Bronchial epithelial cell (primary cell): ENCODE data around the gene TGM5. TPM values are rescaled to one million over a fixed set of nuclear protein-coding genes. Genes with fewer than 3 reads are reported as not detected.

ENCODE experiments used
- DNase-seq: peaks from one replicate; pipeline ENCODE4 v3.0.0-alpha.2; 2010; ENCODE audit warnings: low read depth
- FAIRE-seq: peaks from 2 replicates; lab custom pipeline; 2011; peaks lifted over from hg19 to GRCh38; lab: Jason Lieb, UNC
- H3K27me3 ChIP-seq: 2 replicates; pipeline ENCODE4 v1.5.1; 2011; ENCODE audit warnings: low read length; ENCODE audit not compliant: control insufficient read depth, insufficient read depth
- H3K36me3 ChIP-seq: 2 replicates; pipeline ENCODE4 v1.5.1; 2011; ENCODE audit warnings: low read length; ENCODE audit not compliant: control insufficient read depth, insufficient read depth
- H3K4me3 ChIP-seq: 2 replicates; pipeline ENCODE4 v1.5.1; 2011; ENCODE audit warnings: mild to moderate bottlenecking, low read depth, low read length, control low read depth
- CTCF ChIP-seq: IDR thresholded peaks from 2 replicates; pipeline ENCODE4 v1.5.1; 2011; ENCODE audit warnings: mild to moderate bottlenecking, moderate library complexity, low read length, control low read depth, inconsistent platforms; ENCODE audit not compliant: insufficient read depth, severe bottlenecking
- total RNA-seq: library from RNA; depleted of rRNA; stranded (reverse); fragments of >200 nt; gene quantifications from 2 replicates; pipeline ENCODE4 v1.2.1, GENCODE V29; 2014

Gene TGM5
- total RNA-seq, 1 donor from 2014 or later = under 0.01 TPM

DNA sequence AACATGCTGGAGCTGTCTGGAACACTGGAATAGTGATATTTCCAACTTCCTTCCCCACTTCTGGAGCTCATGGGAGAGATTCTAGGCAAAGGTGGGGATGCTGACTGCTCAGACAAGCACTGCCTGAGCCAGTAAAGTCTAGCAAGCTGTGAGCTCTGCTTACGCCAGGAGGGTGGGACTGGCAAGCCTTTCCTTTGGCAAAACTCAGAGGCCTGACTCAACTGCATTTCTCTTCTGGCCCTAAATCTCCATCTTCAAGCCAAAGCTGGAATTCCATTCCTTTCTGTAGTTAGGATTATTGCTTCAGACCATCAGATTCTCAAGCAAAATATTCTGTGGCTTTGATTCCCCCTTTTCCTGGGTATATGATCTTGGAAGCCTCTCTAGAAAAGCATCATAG is 25.6 kb downstream of the TGM5 start:
- H3K27me3 ChIP-seq = peaks cover 2% of the 10 kb centered on the region
- H3K4me3 ChIP-seq = no peak overlapping the region
- DNase-seq (no peak), FAIRE-seq (peak; percentile 76)
- TF ChIP-seq CTCF = no peak
- no peaks in the 10 kb centered on the region for H3K36me3 ChIP-seq

DNA sequence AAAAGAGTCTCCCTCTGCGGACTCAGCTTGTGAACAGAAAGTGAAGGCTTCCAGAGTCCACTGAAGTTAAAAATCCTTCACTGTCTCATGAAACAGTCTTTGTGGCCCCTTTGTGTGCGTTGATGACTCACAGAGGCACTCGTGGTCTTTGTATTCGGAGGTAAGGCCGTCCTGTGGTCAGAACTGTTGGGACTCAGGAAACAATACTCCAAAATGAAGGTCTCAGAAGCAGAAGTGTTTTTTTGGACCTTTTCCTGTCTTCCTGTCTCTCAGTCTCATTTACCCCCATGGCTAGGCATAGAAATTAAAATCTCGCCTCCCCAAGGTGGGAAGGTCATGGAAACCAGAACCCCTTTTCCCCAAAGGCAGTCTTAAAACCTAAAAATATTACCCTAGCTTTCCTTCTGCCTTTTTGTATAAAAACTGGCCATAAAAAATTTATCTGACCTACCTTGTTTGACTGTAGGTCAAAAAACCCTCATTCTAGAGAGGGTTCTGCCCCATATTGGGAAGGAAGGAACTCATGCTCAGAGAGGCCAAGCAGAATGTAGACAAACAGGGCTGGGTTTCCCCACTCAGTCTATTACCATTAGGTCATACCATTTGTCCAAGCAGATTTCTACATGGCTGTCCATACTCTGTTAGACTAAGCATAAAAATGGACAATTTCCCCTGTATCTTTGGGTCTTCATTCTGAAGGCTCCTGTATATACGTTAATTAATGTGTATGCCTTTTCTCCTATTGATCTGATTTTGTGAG is 26.8 kb downstream of the TGM5 start:
- no peak for TF ChIP-seq CTCF
- H3K27me3 ChIP-seq = peaks cover 2% of the 10 kb centered on the region
- H3K4me3 ChIP-seq = no peak overlapping the region
- no peaks in the 10 kb centered on the region for H3K36me3 ChIP-seq
- DNase-seq (no peak), FAIRE-seq (no peak)

GRCh38 chr15:43238671-43239131 is 28.0 kb downstream of the TGM5 start:
- Histone ChIP-seq H3K36me3 (no peaks in the 10 kb centered on the region), H3K4me3 (no peak overlapping the region), H3K27me3 (peaks cover 2% of the 10 kb centered on the region)
- DNase-seq = peak; percentile 67
- TF ChIP-seq CTCF = no peak
- FAIRE-seq = no peak

DNA sequence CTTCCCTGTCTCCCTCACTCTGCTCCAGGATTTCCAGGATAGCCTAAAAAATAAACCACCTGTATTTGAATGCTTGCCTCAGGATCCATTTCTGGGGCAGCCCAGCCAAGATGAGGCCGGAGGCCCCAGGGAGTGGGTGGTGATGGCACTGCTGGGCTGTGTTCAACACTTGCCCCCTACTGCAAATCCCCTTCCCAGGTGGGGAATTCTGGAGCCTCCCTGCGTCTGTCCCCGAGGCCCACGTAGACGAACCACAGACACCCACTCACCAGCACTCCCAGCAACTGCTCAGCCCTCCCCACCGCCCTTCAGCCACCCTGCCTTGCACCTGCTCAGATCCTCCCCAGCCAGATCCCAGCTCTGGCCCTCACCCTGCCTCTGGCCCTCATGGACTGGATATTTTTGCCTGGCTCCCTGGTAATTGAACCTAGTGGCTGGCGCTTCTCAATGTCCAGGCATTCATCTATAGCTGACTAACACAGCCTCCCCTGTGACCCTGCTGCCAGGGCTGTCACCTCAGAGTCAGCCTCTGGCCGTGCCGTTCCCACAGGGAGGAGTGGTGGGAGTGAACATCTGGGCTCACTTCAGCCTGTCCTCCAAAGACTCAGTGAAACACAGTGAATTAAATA is 28.8 kb downstream of the TGM5 start:
- DNase-seq = no peak
- no peak overlapping the region for H3K4me3 ChIP-seq
- TF ChIP-seq CTCF = no peak
- no peak for FAIRE-seq
- peaks cover 2% of the 10 kb centered on the region for H3K27me3 ChIP-seq
- H3K36me3 ChIP-seq = no peaks in the 10 kb centered on the region

- H3K36me3 ChIP-seq = no peaks in the 10 kb centered on the region
- no peak for FAIRE-seq
- no peak overlapping the region for H3K4me3 ChIP-seq
- no peaks in the 10 kb centered on the region for H3K27me3 ChIP-seq
- no peak for TF ChIP-seq CTCF
- no peak for DNase-seq
Measured at GRCh38 chr15:43235536-43235935, 31.2 kb downstream of the TGM5 start.
